ENCODE measurements around the gene TENM3. TPM values are rescaled to one million over a fixed set of nuclear protein-coding genes. Genes with fewer than 3 reads are reported as not detected.

TENM3 gene
- total RNA-seq, 4 donors from 2014 or later: 29.8 to 58.5 (median 35.9) TPM

- no peak for TF ChIP-seq CTCF (IDR thresholded peaks at IDR 0.05; ENCODE audit: low read depth)
These were observed 23.8 kb downstream of the TENM3 start for GRCh38 chr4:182267048-182267447.

- TF ChIP-seq CTCF (IDR thresholded peaks at IDR 0.05; ENCODE audit: low read depth): no peak
These were observed 25.8 kb downstream of the TENM3 start for GRCh38 chr4:182268966-182269365.

- no peak for TF ChIP-seq CTCF (IDR thresholded peaks at IDR 0.05; ENCODE audit: low read depth)
These were observed 28.5 kb downstream of the TENM3 start for GRCh38 chr4:182271731-182272130.

- no peak for TF ChIP-seq CTCF (IDR thresholded peaks at IDR 0.05; ENCODE audit: low read depth)
These were observed 28.9 kb downstream of the TENM3 start for GRCh38 chr4:182272151-182272550.

- TF ChIP-seq CTCF (IDR thresholded peaks at IDR 0.05; ENCODE audit: low read depth): no peak
These were observed 30.2 kb downstream of the TENM3 start for GRCh38 chr4:182273191-182273935.

- no peak for TF ChIP-seq CTCF (IDR thresholded peaks at IDR 0.05; ENCODE audit: low read depth)
These were observed 33.3 kb downstream of the TENM3 start for GRCh38 chr4:182276210-182277109.

GRCh38 chr4:182277377-182277776, 34.2 kb downstream of the TENM3 start:
- TF ChIP-seq CTCF (IDR thresholded peaks at IDR 0.05; ENCODE audit: low read depth): no peak
